IPS-20b (cell line): ENCODE results near the gene ENO4.

Experiments used
- H3K27ac ChIP-seq: one replicate; pipeline ENCODE4 v1.5.1; 2013; ENCODE audit warnings: low read length
- H3K27me3 ChIP-seq: 2 replicates; pipeline ENCODE4 v1.6.1; 2013; ENCODE audit warnings: mild to moderate bottlenecking, low read length, inconsistent platforms; ENCODE audit not compliant: insufficient read depth
- H3K36me3 ChIP-seq: 2 replicates; pipeline ENCODE4 v1.6.1; 2013; ENCODE audit warnings: low read depth, mild to moderate bottlenecking, inconsistent platforms, low read length, moderate library complexity; ENCODE audit not compliant: insufficient read depth
- H3K4me1 ChIP-seq: 2 replicates; pipeline ENCODE4 v1.6.1; 2013; ENCODE audit warnings: mild to moderate bottlenecking, control low read depth, inconsistent platforms, low read length, moderate library complexity; ENCODE audit not compliant: insufficient read depth
- H3K4me3 ChIP-seq: 2 replicates; pipeline ENCODE4 v1.5.1; 2013; ENCODE audit warnings: mild to moderate bottlenecking, low read length, inconsistent platforms
- H3K9ac ChIP-seq: 2 replicates; pipeline ENCODE4 v1.6.1; 2013; ENCODE audit warnings: low read depth, mild to moderate bottlenecking, inconsistent platforms, low read length, moderate library complexity
- H3K9me3 ChIP-seq: 2 replicates; pipeline ENCODE4 v1.6.1; 2013; ENCODE audit warnings: mild to moderate bottlenecking, low read depth, low read length, inconsistent platforms; ENCODE audit not compliant: insufficient read depth

ENO4 gene

DNA sequence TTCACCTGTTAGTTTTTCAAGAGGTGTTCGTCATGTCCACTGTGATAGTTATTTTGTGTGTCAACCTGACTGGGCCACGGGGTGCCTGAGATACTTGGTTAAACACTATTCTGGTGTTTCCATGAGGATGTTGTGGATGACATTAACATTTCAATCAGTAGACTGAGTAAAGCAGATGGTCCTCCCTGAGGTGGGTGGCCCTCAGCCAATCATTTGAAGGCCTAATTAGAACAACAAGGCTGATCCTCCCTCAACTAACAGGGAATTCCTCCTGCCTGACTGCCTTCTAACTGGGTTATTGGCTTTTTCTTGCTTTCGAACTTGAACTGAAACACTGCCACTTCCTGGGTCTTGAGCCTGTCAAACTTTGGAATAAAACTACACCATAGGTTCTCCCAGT is 75.8 kb downstream of the ENO4 start:
- H3K4me3 ChIP-seq: no peak overlapping the region
- H3K9ac ChIP-seq: no peak overlapping the region
- peaks cover 5% of the 10 kb centered on the region; the same call in 1 of the 2 replicates for H3K4me1 ChIP-seq
- H3K36me3 ChIP-seq: peaks cover 13% of the 10 kb centered on the region
- H3K27me3 ChIP-seq: no peaks in the 10 kb centered on the region
- H3K9me3 ChIP-seq: no peaks in the 10 kb centered on the region
- H3K27ac ChIP-seq: no peak overlapping the region

DNA sequence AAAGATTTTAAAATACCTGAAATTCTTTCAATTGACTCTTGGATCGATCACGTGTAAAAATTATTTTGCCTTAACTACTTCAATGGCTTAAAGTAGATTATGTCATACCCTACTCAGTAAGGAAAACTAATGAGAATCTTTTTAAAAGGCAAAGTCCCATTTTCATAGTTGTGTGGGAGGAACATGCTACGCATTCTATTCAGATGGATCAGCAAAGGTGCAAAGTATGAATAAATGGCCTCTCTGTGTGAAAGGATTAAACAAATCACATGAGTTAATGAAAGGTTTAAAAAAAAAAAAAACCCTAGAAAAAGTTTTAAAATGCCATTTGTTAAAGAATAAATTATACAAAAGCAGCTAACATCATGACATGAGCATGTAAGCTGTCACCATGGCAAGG is 77.1 kb downstream of the ENO4 start:
- Histone ChIP-seq H3K36me3 (peaks cover 7% of the 10 kb centered on the region), H3K9ac (no peak overlapping the region), H3K9me3 (no peaks in the 10 kb centered on the region), H3K27ac (no peak overlapping the region), H3K4me1 (peaks cover 5% of the 10 kb centered on the region; the same call in 1 of the 2 replicates), H3K27me3 (no peaks in the 10 kb centered on the region), H3K4me3 (no peak overlapping the region)

DNA sequence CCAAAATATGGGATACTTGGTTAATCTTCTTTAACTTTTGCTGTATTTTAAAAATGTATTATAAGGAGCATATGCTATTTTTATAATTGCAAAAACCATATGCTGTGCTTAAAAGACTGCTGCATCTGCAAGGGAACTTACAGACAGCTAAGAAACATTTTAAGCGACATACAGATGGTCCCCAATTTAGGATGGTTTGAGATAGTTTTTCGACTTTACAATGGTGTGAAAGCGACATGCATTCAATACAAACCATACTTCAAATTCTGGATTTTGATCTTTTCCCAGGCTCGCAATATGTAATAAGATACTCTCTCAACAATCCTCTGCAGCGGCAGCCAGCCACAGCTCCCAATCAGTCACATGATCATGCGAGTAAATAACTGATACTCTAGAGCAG is 82.5 kb downstream of the ENO4 start:
- H3K27me3 ChIP-seq: no peaks in the 10 kb centered on the region
- H3K9ac ChIP-seq: no peak overlapping the region
- no peak overlapping the region for H3K4me3 ChIP-seq
- H3K36me3 ChIP-seq: peaks cover 6% of the 10 kb centered on the region; the same call in 1 of the 2 replicates
- H3K9me3 ChIP-seq: no peaks in the 10 kb centered on the region
- H3K27ac ChIP-seq: no peak overlapping the region
- H3K4me1 ChIP-seq: no peaks in the 10 kb centered on the region
